ENCODE results near the gene GRIN1.

DNA sequence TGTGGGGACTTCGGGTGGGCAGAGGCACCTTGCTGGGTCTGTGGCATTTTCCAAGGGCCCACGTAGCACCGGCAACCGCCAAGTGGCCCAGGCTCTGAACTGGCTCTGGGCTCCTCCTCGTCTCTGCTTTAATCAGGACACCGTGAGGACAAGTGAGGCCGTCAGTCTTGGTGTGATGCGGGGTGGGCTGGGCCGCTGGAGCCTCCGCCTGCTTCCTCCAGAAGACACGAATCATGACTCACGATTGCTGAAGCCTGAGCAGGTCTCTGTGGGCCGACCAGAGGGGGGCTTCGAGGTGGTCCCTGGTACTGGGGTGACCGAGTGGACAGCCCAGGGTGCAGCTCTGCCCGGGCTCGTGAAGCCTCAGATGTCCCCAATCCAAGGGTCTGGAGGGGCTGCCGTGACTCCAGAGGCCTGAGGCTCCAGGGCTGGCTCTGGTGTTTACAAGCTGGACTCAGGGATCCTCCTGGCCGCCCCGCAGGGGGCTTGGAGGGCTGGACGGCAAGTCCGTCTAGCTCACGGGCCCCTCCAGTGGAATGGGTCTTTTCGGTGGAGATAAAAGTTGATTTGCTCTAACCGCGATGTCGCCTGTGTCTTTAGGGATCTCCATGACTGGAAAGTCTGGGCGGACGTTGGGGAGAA is 30.2 kb upstream of the GRIN1 start:
- TF ChIP-seq, protein P1, sequence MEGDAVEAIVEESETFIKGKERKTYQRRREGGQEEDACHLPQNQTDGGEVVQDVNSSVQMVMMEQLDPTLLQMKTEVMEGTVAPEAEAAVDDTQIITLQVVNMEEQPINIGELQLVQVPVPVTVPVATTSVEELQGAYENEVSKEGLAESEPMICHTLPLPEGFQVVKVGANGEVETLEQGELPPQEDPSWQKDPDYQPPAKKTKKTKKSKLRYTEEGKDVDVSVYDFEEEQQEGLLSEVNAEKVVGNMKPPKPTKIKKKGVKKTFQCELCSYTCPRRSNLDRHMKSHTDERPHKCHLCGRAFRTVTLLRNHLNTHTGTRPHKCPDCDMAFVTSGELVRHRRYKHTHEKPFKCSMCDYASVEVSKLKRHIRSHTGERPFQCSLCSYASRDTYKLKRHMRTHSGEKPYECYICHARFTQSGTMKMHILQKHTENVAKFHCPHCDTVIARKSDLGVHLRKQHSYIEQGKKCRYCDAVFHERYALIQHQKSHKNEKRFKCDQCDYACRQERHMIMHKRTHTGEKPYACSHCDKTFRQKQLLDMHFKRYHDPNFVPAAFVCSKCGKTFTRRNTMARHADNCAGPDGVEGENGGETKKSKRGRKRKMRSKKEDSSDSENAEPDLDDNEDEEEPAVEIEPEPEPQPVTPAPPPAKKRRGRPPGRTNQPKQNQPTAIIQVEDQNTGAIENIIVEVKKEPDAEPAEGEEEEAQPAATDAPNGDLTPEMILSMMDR (IDR thresholded peaks at IDR 0.05; ENCODE audit: low read length) = no peak
- no peak for TF ChIP-seq EZH2 (IDR thresholded peaks at IDR 0.05; ENCODE audit: borderline replicate concordance, low read length)

All from OCI-LY1 (cell line).